ENCODE data around the gene CHGA.

The CHGA gene

GRCh38 chr14:92888896-92889295 lies 34.1 kb upstream of the CHGA start:
- Histone ChIP-seq H3K4me3 (ENCODE audit: low read length) (no peak overlapping the region), H3K27ac (ENCODE audit: low read length) (no peak overlapping the region), H3K9me3 (ENCODE audit: insufficient read depth, low read depth, low read length) (no peaks in the 10 kb centered on the region), H3K27me3 (ENCODE audit: insufficient read depth, low read length) (peaks cover 17% of the 10 kb centered on the region; the same call in 1 of the 2 replicates), H3K4me1 (ENCODE audit: insufficient read depth, low read length) (no peaks in the 10 kb centered on the region), H3K36me3 (ENCODE audit: insufficient read depth, low read depth, low read length) (no peaks in the 10 kb centered on the region), H3K9ac (ENCODE audit: low read depth, low read length) (no peak overlapping the region)

- Histone ChIP-seq H3K36me3 (ENCODE audit: insufficient read depth, low read depth, low read length) (no peaks in the 10 kb centered on the region), H3K27ac (ENCODE audit: low read length) (no peak overlapping the region), H3K9me3 (ENCODE audit: insufficient read depth, low read depth, low read length) (no peaks in the 10 kb centered on the region), H3K4me3 (ENCODE audit: low read length) (no peak overlapping the region), H3K9ac (ENCODE audit: low read depth, low read length) (no peak overlapping the region), H3K27me3 (ENCODE audit: insufficient read depth, low read length) (peaks cover 17% of the 10 kb centered on the region; the same call in 1 of the 2 replicates), H3K4me1 (ENCODE audit: insufficient read depth, low read length) (no peaks in the 10 kb centered on the region)
Measured at GRCh38 chr14:92890830-92891588, 31.9 kb upstream of the CHGA start.

- H3K9me3 ChIP-seq (ENCODE audit: insufficient read depth, low read depth, low read length) = no peaks in the 10 kb centered on the region
- no peak overlapping the region for H3K27ac ChIP-seq (ENCODE audit: low read length)
- no peaks in the 10 kb centered on the region for H3K36me3 ChIP-seq (ENCODE audit: insufficient read depth, low read depth, low read length)
- H3K4me3 ChIP-seq (ENCODE audit: low read length) = no peak overlapping the region
- H3K27me3 ChIP-seq (ENCODE audit: insufficient read depth, low read length) = peaks cover 10% of the 10 kb centered on the region; the same call in 1 of the 2 replicates
- H3K9ac ChIP-seq (ENCODE audit: low read depth, low read length) = no peak overlapping the region
- no peaks in the 10 kb centered on the region for H3K4me1 ChIP-seq (ENCODE audit: insufficient read depth, low read length)
Measured at GRCh38 chr14:92892589-92892988, 30.4 kb upstream of the CHGA start.

GRCh38 chr14:92895352-92895878 lies 27.5 kb upstream of the CHGA start:
- no peak overlapping the region for H3K4me3 ChIP-seq (ENCODE audit: low read length)
- no peaks in the 10 kb centered on the region for H3K27me3 ChIP-seq (ENCODE audit: insufficient read depth, low read length)
- H3K9ac ChIP-seq (ENCODE audit: low read depth, low read length) = no peak overlapping the region

GRCh38 chr14:92897922-92898565 lies 24.9 kb upstream of the CHGA start:
- H3K27ac ChIP-seq (ENCODE audit: low read length) = no peak overlapping the region

More at GRCh38 chr14:92895352-92895878, 27.5 kb upstream of the CHGA start:
- H3K9me3 ChIP-seq (ENCODE audit: insufficient read depth, low read depth, low read length) = no peaks in the 10 kb centered on the region
- no peaks in the 10 kb centered on the region for H3K36me3 ChIP-seq (ENCODE audit: insufficient read depth, low read depth, low read length)
- no peak overlapping the region for H3K27ac ChIP-seq (ENCODE audit: low read length)
- no peaks in the 10 kb centered on the region for H3K4me1 ChIP-seq (ENCODE audit: insufficient read depth, low read length)

GRCh38 chr14:92898566-92899131 lies 24.3 kb upstream of the CHGA start:
- H3K4me1 ChIP-seq (ENCODE audit: insufficient read depth, low read length) = 0 out of 2 replicates have a peak, but pooled peaks cover 2% of the 10 kb centered on the region
- H3K9ac ChIP-seq (ENCODE audit: low read depth, low read length) = no peak overlapping the region
- no peak overlapping the region for H3K4me3 ChIP-seq (ENCODE audit: low read length)
- no peaks in the 10 kb centered on the region for H3K36me3 ChIP-seq (ENCODE audit: insufficient read depth, low read depth, low read length)
- no peak overlapping the region for H3K27ac ChIP-seq (ENCODE audit: low read length)
- H3K9me3 ChIP-seq (ENCODE audit: insufficient read depth, low read depth, low read length) = no peaks in the 10 kb centered on the region
- peaks cover 17% of the 10 kb centered on the region for H3K27me3 ChIP-seq (ENCODE audit: insufficient read depth, low read length)

More at GRCh38 chr14:92897922-92898565, 24.9 kb upstream of the CHGA start:
- Histone ChIP-seq H3K9me3 (ENCODE audit: insufficient read depth, low read depth, low read length) (no peaks in the 10 kb centered on the region), H3K4me3 (ENCODE audit: low read length) (no peak overlapping the region), H3K4me1 (ENCODE audit: insufficient read depth, low read length) (0 out of 2 replicates have a peak, but pooled peaks cover 2% of the 10 kb centered on the region), H3K9ac (ENCODE audit: low read depth, low read length) (no peak overlapping the region), H3K36me3 (ENCODE audit: insufficient read depth, low read depth, low read length) (no peaks in the 10 kb centered on the region), H3K27me3 (ENCODE audit: insufficient read depth, low read length) (peaks cover 11% of the 10 kb centered on the region)

GRCh38 chr14:92900660-92901059 lies 22.3 kb upstream of the CHGA start:
- Histone ChIP-seq H3K4me3 (ENCODE audit: low read length) (no peak overlapping the region), H3K27ac (ENCODE audit: low read length) (no peak overlapping the region), H3K9ac (ENCODE audit: low read depth, low read length) (no peak overlapping the region), H3K27me3 (ENCODE audit: insufficient read depth, low read length) (peaks cover 27% of the 10 kb centered on the region), H3K9me3 (ENCODE audit: insufficient read depth, low read depth, low read length) (no peaks in the 10 kb centered on the region), H3K36me3 (ENCODE audit: insufficient read depth, low read depth, low read length) (no peaks in the 10 kb centered on the region), H3K4me1 (ENCODE audit: insufficient read depth, low read length) (0 out of 2 replicates have a peak, but pooled peaks cover 2% of the 10 kb centered on the region)

DNA sequence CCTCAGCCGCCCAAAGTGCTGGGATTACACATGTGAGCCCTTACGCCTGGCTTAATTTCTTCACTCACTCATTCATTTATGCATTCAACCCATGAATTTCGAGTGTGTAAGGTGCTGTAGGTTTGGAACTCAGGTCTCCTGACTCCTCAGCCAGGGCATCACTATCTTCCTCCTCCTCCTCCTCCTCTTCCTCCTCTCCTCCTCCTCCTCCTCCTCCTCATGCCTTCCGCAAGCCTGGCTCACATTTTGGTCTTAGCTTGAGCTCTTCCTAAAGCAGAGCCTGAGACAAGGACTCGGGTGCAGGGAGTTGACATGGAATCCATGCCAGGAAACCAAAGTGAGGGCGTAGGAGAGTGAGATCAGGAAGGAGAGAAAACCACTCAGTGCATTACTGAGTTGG lies 20.8 kb upstream of the CHGA start:
- no peak overlapping the region for H3K9ac ChIP-seq (ENCODE audit: low read depth, low read length)

GRCh38 chr14:92902726-92903125 lies 20.2 kb upstream of the CHGA start:
- H3K4me1 ChIP-seq (ENCODE audit: insufficient read depth, low read length) = 0 out of 2 replicates have a peak, but pooled peaks cover 2% of the 10 kb centered on the region
- no peak overlapping the region; the same call in 1 of the 2 replicates for H3K4me3 ChIP-seq (ENCODE audit: low read length)
- no peaks in the 10 kb centered on the region for H3K9me3 ChIP-seq (ENCODE audit: insufficient read depth, low read depth, low read length)
- no peaks in the 10 kb centered on the region for H3K36me3 ChIP-seq (ENCODE audit: insufficient read depth, low read depth, low read length)
- no peak overlapping the region for H3K27ac ChIP-seq (ENCODE audit: low read length)
- H3K27me3 ChIP-seq (ENCODE audit: insufficient read depth, low read length) = peaks cover 30% of the 10 kb centered on the region
- no peak overlapping the region for H3K9ac ChIP-seq (ENCODE audit: low read depth, low read length)

More for the DNA sequence above, 20.8 kb upstream of the CHGA start:
- Histone ChIP-seq H3K4me3 (ENCODE audit: low read length) (no peak overlapping the region), H3K9me3 (ENCODE audit: insufficient read depth, low read depth, low read length) (no peaks in the 10 kb centered on the region), H3K36me3 (ENCODE audit: insufficient read depth, low read depth, low read length) (no peaks in the 10 kb centered on the region), H3K27ac (ENCODE audit: low read length) (no peak overlapping the region), H3K27me3 (ENCODE audit: insufficient read depth, low read length) (peaks cover 30% of the 10 kb centered on the region), H3K4me1 (ENCODE audit: insufficient read depth, low read length) (0 out of 2 replicates have a peak, but pooled peaks cover 2% of the 10 kb centered on the region)

- no peaks in the 10 kb centered on the region for H3K36me3 ChIP-seq (ENCODE audit: insufficient read depth, low read depth, low read length)
- H3K27me3 ChIP-seq (ENCODE audit: insufficient read depth, low read length) = peaks cover 30% of the 10 kb centered on the region
- no peak overlapping the region for H3K27ac ChIP-seq (ENCODE audit: low read length)
Measured at GRCh38 chr14:92903359-92903758, 19.6 kb upstream of the CHGA start.

GRCh38 chr14:92905667-92906066 lies 17.3 kb upstream of the CHGA start:
- no peak overlapping the region for H3K9ac ChIP-seq (ENCODE audit: low read depth, low read length)
- no peak overlapping the region for H3K4me3 ChIP-seq (ENCODE audit: low read length)
- no peak overlapping the region for H3K27ac ChIP-seq (ENCODE audit: low read length)
- peaks cover 30% of the 10 kb centered on the region for H3K27me3 ChIP-seq (ENCODE audit: insufficient read depth, low read length)
- 0 out of 2 replicates have a peak, but pooled peaks cover 2% of the 10 kb centered on the region for H3K4me1 ChIP-seq (ENCODE audit: insufficient read depth, low read length)
- no peaks in the 10 kb centered on the region for H3K36me3 ChIP-seq (ENCODE audit: insufficient read depth, low read depth, low read length)
- no peaks in the 10 kb centered on the region for H3K9me3 ChIP-seq (ENCODE audit: insufficient read depth, low read depth, low read length)

More at GRCh38 chr14:92903359-92903758, 19.6 kb upstream of the CHGA start:
- no peak overlapping the region; the same call in 1 of the 2 replicates for H3K4me3 ChIP-seq (ENCODE audit: low read length)
- no peaks in the 10 kb centered on the region for H3K9me3 ChIP-seq (ENCODE audit: insufficient read depth, low read depth, low read length)
- 0 out of 2 replicates have a peak, but pooled peaks cover 2% of the 10 kb centered on the region for H3K4me1 ChIP-seq (ENCODE audit: insufficient read depth, low read length)
- no peak overlapping the region for H3K9ac ChIP-seq (ENCODE audit: low read depth, low read length)
